ENCODE measurements around the gene GALNT14.

The GALNT14 gene

GRCh38 chr2:30955516-30956132, 182.6 kb downstream of the GALNT14 start:
- no peak for DNase-seq (ENCODE audit: extremely low read depth in 1 of 2, low read depth in 1 of 2)

GRCh38 chr2:30950339-30950738, 187.9 kb downstream of the GALNT14 start:
- DNase-seq (ENCODE audit: extremely low read depth in 1 of 2, low read depth in 1 of 2): no peak

GRCh38 chr2:30949435-30949834, 188.8 kb downstream of the GALNT14 start:
- no peak for DNase-seq (ENCODE audit: extremely low read depth in 1 of 2, low read depth in 1 of 2)

- DNase-seq (ENCODE audit: extremely low read depth in 1 of 2, low read depth in 1 of 2): no peak
Observed at GRCh38 chr2:30948857-30949256, 189.4 kb downstream of the GALNT14 start.

- DNase-seq (ENCODE audit: extremely low read depth in 1 of 2, low read depth in 1 of 2): no peak
Observed at GRCh38 chr2:30948130-30948529, 190.1 kb downstream of the GALNT14 start.

- no peak for DNase-seq (ENCODE audit: extremely low read depth in 1 of 2, low read depth in 1 of 2)
Observed at GRCh38 chr2:30947686-30948085, 190.6 kb downstream of the GALNT14 start.

GRCh38 chr2:30942419-30942818, 195.8 kb downstream of the GALNT14 start:
- DNase-seq (ENCODE audit: extremely low read depth in 1 of 2, low read depth in 1 of 2): no peak

GRCh38 chr2:30940839-30941238, 197.4 kb downstream of the GALNT14 start:
- DNase-seq (ENCODE audit: extremely low read depth in 1 of 2, low read depth in 1 of 2): no peak

- no peak for DNase-seq (ENCODE audit: extremely low read depth in 1 of 2, low read depth in 1 of 2)
Observed at GRCh38 chr2:30939364-30939763, 198.9 kb downstream of the GALNT14 start.

- DNase-seq (ENCODE audit: extremely low read depth in 1 of 2, low read depth in 1 of 2): no peak
Observed at GRCh38 chr2:30938196-30938595, 200.0 kb downstream of the GALNT14 start.

- no peak for DNase-seq (ENCODE audit: extremely low read depth in 1 of 2, low read depth in 1 of 2)
Observed at GRCh38 chr2:30936977-30937376, 201.3 kb downstream of the GALNT14 start.

GRCh38 chr2:30935795-30936194, 202.4 kb downstream of the GALNT14 start:
- no peak for DNase-seq (ENCODE audit: extremely low read depth in 1 of 2, low read depth in 1 of 2)

GRCh38 chr2:30934066-30934465, 204.2 kb downstream of the GALNT14 start:
- DNase-seq (ENCODE audit: extremely low read depth in 1 of 2, low read depth in 1 of 2): no peak

- no peak for DNase-seq (ENCODE audit: extremely low read depth in 1 of 2, low read depth in 1 of 2)
Observed at GRCh38 chr2:30933496-30933895, 204.7 kb downstream of the GALNT14 start.

GRCh38 chr2:30932870-30933269, 205.4 kb downstream of the GALNT14 start:
- peak in 1 of 2 donors; percentile 14 for DNase-seq (ENCODE audit: extremely low read depth in 1 of 2, low read depth in 1 of 2)

- no peak for DNase-seq (ENCODE audit: extremely low read depth in 1 of 2, low read depth in 1 of 2)
Observed at GRCh38 chr2:30931841-30932407, 206.3 kb downstream of the GALNT14 start.

GRCh38 chr2:30930716-30931115, 207.5 kb downstream of the GALNT14 start:
- no peak for DNase-seq (ENCODE audit: extremely low read depth in 1 of 2, low read depth in 1 of 2)

GRCh38 chr2:30927465-30928075, 210.7 kb downstream of the GALNT14 start:
- no peak for DNase-seq (ENCODE audit: extremely low read depth in 1 of 2, low read depth in 1 of 2)

GRCh38 chr2:30926606-30927005, 211.6 kb downstream of the GALNT14 start:
- no peak for DNase-seq (ENCODE audit: extremely low read depth in 1 of 2, low read depth in 1 of 2)

GRCh38 chr2:30923623-30924022, 214.6 kb downstream of the GALNT14 start:
- DNase-seq (ENCODE audit: extremely low read depth in 1 of 2, low read depth in 1 of 2): no peak

GRCh38 chr2:30920511-30920910, 217.7 kb downstream of the GALNT14 start:
- no peak for DNase-seq (ENCODE audit: extremely low read depth in 1 of 2, low read depth in 1 of 2)

- DNase-seq (ENCODE audit: extremely low read depth in 1 of 2, low read depth in 1 of 2): no peak
Observed at GRCh38 chr2:30915486-30915885, 222.8 kb downstream of the GALNT14 start.
